Skeletal muscle tissue (tissue), 4 donors: Measurements from ENCODE around the gene KCNJ12. TPM values are rescaled to one million over a fixed set of nuclear protein-coding genes. Genes with fewer than 3 reads are reported as not detected.
"Not testable (repeated sequence)": the region's sequence is repeated elsewhere in the genome, so short reads cannot be mapped to it uniquely, and the experiment has no call there.

Source experiments
- H3K27ac ChIP-seq: one replicate; pipeline ENCODE4 v1.7.0; 2013; ENCODE audit warnings: mild to moderate bottlenecking, low read depth, low read length, inconsistent platforms
- H3K27me3 ChIP-seq, 3 donors: one replicate each; pipeline ENCODE4 v1.7.0; 2013; ENCODE audit warnings: low read length in 3 of 3; ENCODE audit not compliant: control insufficient read depth in 3 of 3, insufficient read depth in 3 of 3
- H3K36me3 ChIP-seq, 3 donors: one replicate each; pipeline ENCODE4 v1.7.0; 2013; ENCODE audit warnings: low read length in 3 of 3; ENCODE audit not compliant: control insufficient read depth in 3 of 3, insufficient read depth in 3 of 3
- H3K4me1 ChIP-seq, 3 donors: one replicate each; pipeline ENCODE4 v1.7.0; 2013; ENCODE audit warnings: low read length in 3 of 3, mild to moderate bottlenecking in 3 of 3; ENCODE audit not compliant: control insufficient read depth in 3 of 3, insufficient read depth in 3 of 3
- H3K4me3 ChIP-seq, 3 donors: one replicate each; pipeline ENCODE4 v1.7.0; 2013; ENCODE audit warnings: low read length in 3 of 3
- H3K9ac ChIP-seq, 3 donors: one replicate each; pipeline ENCODE4 v1.7.0; 2013; ENCODE audit warnings: low read length in 3 of 3, mild to moderate bottlenecking in 3 of 3, moderate library complexity in 2 of 3, low read depth in 1 of 3
- H3K9me3 ChIP-seq, 3 donors: one replicate each; pipeline ENCODE4 v1.7.0; 2013; ENCODE audit warnings: low read length in 3 of 3; ENCODE audit not compliant: control insufficient read depth in 3 of 3
- total RNA-seq: library from RNA; depleted of rRNA; stranded (reverse); fragments of >200 nt; gene quantifications from one replicate; pipeline ENCODE4 v1.2.3, GENCODE V29; 2014
- donor health status: Osteomylitis.

The KCNJ12 gene
- total RNA-seq, 1 donor from 2014 or later: 14.6 TPM

DNA sequence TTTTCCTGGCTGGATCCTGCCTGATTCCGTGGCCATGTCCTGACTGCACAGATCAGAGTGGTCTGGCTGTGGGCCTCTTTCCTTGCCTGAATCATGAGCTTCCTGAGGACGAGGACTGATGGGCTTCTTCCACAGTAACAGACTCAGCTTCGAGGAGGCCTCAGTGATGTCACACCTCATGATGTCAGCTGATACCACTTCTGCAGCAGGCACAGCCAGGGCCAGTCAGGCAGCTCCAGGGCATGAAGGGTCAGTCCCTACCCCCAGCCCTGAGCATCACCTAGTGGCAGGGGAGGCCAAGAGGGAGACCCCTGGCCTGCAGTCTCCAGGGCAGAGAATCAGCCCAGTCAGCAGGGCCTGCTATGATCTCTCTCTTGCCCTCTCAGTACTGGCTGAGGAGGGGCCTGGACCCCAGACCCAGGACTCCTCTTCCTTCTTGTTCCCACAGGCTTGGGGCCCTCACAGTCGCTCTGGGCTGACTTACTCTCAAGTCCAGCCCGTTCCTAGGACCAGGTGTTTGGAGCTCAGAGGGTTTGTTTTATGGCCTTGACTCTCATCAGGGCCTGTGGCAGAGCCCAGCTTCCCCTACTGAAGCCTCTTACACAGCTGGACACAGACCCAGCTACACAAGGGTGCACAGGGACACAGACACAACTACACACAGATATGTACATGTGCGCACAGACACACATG, 26.7 kb upstream of the KCNJ12 start:
- not testable (repeated sequence) for H3K9ac ChIP-seq, H3K4me1 ChIP-seq, H3K36me3 ChIP-seq

DNA sequence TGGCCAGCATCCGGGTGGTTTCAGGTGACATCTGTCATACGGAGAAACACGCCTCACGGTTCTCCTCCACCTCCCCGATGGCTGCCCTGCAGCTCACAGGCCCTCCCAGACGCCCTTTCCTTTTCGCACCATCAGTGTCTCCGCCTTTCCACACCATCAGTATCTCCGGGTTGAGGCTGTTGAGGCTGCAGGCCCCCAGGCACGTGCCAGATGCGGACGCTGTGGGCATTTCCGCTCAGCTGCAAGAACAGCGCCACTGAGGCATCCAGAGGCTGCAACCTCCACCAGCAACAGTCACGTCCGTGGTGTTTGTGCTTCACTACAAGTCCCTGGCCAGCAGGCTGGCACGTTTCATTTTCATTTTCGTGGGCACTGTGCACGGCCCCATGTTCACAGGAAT, 25.7 kb upstream of the KCNJ12 start:
- H3K36me3 ChIP-seq: not testable (repeated sequence)

More for the DNA sequence above, 26.7 kb upstream of the KCNJ12 start:
- H3K4me3 ChIP-seq, H3K9me3 ChIP-seq, H3K27me3 ChIP-seq, H3K27ac ChIP-seq: not testable (repeated sequence)

DNA sequence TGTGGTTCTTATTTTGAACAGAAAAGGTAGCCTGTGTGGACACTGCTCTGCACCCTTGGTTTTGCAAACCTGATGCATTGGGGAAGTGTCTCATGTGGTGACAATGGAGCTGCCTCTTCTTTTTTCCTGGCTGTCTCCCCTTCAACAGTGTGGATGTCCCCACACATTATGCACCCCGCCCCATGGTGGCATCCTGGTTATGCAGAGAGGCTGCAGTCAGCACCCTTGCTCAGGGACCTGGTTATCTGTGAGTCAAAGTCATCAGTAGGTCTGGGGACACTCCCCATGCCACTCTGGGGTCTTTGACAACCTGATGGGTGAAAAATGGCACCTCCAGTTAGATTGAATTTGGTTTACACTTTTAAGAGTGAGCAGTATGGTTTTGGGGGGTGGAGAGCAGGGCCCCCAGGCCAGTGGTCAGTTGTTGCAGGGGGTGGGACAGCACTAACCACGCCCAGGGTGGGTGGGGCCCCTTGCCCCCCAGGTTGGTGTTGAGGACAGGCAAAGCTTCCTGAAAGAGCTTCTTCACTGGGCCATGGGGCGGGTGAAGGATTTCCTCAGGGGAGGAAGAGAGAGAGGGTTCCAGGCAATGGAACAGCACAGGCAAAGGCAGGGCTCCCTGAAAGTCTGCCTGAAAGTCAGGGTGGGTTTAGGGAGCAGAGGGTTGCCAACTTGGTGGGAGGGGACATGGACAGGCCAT, 24.6 kb upstream of the KCNJ12 start:
- no peaks in the 10 kb centered on the region for H3K36me3 ChIP-seq
- no peaks in the 10 kb centered on the region for H3K4me1 ChIP-seq
- no peak overlapping the region for H3K4me3 ChIP-seq
- no peak overlapping the region for H3K27ac ChIP-seq
- peaks cover 0 to 3% (median 0%) of the 10 kb centered on the region in 3 donors for H3K27me3 ChIP-seq
- H3K9me3 ChIP-seq: no peaks in the 10 kb centered on the region
- no peak overlapping the region for H3K9ac ChIP-seq

More for the DNA sequence above, 25.7 kb upstream of the KCNJ12 start:
- not testable (repeated sequence) for H3K27ac ChIP-seq, H3K9me3 ChIP-seq, H3K4me1 ChIP-seq, H3K4me3 ChIP-seq, H3K9ac ChIP-seq, H3K27me3 ChIP-seq

DNA sequence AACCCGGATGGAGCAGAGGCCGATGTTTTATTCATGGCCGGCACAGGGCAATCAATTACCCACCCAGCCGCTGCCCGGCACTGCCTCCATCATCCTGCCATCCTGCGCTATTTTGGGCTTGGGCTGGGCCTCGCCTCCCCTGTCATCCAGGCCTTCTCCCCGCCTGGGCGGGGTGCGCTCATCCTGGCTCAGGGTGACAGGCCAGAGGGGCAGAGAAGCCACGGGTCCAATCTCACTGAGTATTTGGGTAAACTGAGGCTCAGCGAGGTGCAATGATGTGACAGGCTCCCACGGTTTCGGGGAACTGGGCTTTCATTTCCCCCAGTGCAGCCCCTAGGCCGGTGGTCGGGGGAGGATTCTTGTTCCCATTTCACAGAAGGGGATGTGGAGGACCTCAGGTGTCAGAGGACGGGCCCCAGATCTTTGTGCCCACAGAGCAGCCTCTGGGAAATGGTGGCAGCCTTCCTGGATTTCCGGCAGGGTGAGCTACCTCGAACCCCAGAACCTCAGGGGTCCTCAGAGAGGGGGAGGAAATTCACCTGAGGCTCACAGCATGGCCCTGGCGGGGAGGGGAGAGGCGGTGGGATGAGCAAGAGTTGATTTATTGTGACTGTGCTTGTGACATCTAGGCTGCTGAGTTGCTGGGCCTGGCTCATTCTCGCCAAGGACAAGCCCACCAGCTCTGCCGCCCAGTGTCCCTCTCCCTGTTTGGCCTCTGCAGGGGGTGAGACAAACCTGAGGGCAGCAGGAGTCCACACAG, 23.8 kb upstream of the KCNJ12 start:
- Histone ChIP-seq H3K9ac (no peak overlapping the region), H3K9me3 (no peaks in the 10 kb centered on the region), H3K4me3 (no peak overlapping the region), H3K27me3 (peaks cover 0 to 3% (median 0%) of the 10 kb centered on the region in 3 donors), H3K27ac (no peak overlapping the region), H3K36me3 (no peaks in the 10 kb centered on the region), H3K4me1 (no peaks in the 10 kb centered on the region)

DNA sequence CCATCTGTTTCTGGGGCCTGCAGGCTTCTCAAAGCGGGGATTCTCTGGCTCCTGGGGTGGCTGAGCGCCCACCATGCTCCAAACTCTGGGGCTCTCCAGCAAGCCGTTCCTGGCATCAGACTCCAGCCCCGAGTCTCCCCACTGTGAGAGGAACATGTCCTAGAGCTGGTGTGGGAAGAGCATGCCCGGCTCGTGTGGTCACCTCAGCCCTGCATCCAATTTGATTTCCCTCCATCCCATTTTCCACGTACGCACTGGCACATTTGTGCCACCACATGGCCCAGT, 23.2 kb upstream of the KCNJ12 start:
- Histone ChIP-seq H3K4me3 (no peak overlapping the region), H3K27me3 (peaks cover 0 to 3% (median 0%) of the 10 kb centered on the region in 3 donors), H3K9ac (no peak overlapping the region), H3K9me3 (no peaks in the 10 kb centered on the region), H3K4me1 (peaks cover 0 to 5% (median 0%) of the 10 kb centered on the region in 3 donors), H3K36me3 (no peaks in the 10 kb centered on the region), H3K27ac (no peak overlapping the region)

DNA sequence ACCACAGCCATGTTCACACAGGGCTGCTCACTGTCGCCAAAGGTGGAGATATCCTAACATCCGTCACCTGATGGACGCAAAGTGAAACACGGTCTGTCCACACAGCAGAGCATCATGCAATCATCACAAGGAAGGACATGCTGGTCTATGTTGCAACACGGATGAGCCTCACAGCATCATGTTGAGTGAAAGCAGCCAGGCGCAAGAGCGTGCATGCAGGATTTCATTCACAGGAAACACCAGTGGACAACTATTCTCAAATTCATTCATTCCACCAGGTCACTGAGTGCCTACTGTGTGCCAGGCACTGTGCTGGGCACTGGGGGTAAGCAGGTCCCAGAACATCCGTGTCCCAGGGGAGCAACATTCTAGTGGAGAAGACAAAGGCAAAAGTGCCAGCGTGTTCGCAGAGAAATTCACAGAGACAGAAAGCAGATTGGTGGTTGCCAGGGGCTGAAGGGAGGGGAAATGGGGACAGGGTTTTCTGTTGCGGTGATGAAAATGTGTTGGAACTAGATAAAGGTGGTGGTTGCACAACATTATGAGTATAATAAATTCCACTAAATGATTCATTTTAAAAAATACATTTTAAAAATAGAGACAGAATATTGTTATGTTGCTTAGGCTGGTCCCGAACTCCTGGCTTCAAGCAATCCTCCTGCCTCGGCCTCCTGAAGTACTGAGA, 22.7 kb upstream of the KCNJ12 start:
- no peaks in the 10 kb centered on the region for H3K9me3 ChIP-seq
- no peak overlapping the region for H3K4me3 ChIP-seq
- H3K27ac ChIP-seq: no peak overlapping the region
- H3K9ac ChIP-seq: no peak overlapping the region
- no peaks in the 10 kb centered on the region for H3K36me3 ChIP-seq
- peaks cover 2 to 5% (median 3%) of the 10 kb centered on the region in 3 donors for H3K4me1 ChIP-seq
- H3K27me3 ChIP-seq: peaks cover 0 to 3% (median 0%) of the 10 kb centered on the region in 3 donors

DNA sequence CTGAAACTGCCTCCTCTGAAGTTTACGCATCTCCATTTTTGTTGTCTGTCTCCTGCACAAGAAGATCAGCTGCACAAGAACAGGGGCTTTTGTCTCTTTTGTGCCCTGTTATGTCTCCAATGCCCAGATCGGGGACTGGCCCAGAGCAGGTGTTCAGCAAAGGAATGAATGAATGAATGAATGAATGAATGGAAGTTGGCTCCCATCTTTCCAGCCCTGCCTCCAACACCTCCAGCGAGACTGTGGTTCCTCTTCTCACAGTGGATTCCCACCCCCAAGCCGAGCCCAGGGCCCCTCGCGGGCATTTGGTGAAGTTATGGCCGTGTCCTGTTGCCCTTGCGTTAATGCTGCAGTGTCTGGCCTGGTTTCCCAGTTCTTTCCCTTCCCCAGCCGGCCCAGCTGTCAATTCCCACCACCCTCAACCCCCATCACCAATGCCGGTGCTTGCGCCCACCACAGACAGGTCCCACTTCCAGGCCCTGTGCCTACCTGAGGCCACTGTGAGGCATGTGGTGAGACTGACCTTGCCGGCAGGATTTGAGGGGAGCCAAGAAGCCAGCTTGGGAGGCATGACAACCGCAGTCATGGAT, 21.3 kb upstream of the KCNJ12 start:
- Histone ChIP-seq H3K36me3 (no peaks in the 10 kb centered on the region), H3K27ac (no peak overlapping the region), H3K4me3 (no peak overlapping the region), H3K4me1 (peaks cover 2 to 11% (median 4%) of the 10 kb centered on the region in 3 donors), H3K27me3 (peaks cover 0 to 3% (median 0%) of the 10 kb centered on the region in 3 donors), H3K9ac (no peak overlapping the region), H3K9me3 (no peaks in the 10 kb centered on the region)

DNA sequence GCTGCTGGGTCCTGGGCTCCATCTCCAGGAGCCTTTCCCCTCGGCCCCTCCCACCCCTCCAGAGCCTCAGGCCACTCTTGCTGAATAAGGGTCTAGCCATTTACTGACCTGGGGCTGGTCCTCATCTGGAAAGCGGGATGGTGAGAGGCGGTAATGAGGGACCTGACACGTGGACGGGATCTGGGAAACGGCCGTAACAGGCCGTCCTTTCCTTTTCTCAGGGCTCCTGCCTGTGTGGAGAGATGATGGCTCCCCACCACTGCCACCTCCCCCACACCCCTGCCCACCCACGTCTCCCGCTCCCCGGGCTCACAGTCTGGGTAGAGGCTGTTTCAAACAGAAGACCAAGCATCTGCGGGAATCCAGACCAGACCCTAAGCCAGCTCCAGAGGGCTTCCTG, 20.6 kb upstream of the KCNJ12 start:
- Histone ChIP-seq H3K9me3 (no peaks in the 10 kb centered on the region), H3K27me3 (peaks cover 0 to 3% (median 0%) of the 10 kb centered on the region in 3 donors), H3K4me3 (no peak overlapping the region), H3K27ac (no peak overlapping the region), H3K9ac (no peak overlapping the region), H3K4me1 (peaks cover 2 to 11% (median 4%) of the 10 kb centered on the region in 3 donors), H3K36me3 (no peaks in the 10 kb centered on the region)

DNA sequence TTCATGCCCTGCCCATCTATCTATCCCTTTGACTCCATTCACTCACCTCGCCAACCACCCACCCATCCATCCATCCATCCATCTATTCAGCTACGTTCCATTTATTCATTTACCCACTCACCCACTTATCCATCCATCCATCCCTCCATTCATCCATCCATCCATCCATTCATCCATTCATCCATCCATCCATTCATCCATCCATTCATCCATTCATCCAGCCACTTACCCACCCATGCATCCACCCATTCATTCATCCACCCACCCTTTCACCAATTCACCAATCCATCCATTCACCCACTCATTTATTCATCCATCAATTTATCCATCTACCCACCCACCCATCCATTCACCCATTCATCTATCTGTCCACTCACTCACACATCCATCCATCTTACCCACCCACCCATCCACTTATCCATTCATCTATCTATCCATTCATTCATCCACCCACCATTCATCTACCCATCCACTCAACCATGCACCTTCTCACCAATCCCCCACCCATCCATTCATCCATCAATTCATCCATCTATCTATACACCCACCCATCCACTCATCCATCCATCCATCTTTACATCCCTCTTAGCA, 19.5 kb upstream of the KCNJ12 start:
- Histone ChIP-seq H3K9me3 (no peaks in the 10 kb centered on the region), H3K4me1 (peaks cover 2 to 11% (median 4%) of the 10 kb centered on the region in 3 donors), H3K27me3 (peaks cover 0 to 3% (median 0%) of the 10 kb centered on the region in 3 donors), H3K36me3 (no peaks in the 10 kb centered on the region), H3K9ac (no peak overlapping the region), H3K27ac (no peak overlapping the region), H3K4me3 (no peak overlapping the region)
